LNCaP clone FGC (cell line): Measurements from ENCODE around the gene GABRR3.
A peak's percentile ranks its signal among the peaks of the same experiment; 100 is the strongest.

Experiments used
- DNase-seq: peaks from one replicate; pipeline ENCODE4 v3.0.0-alpha.2; 2011; ENCODE audit warnings: low read depth
- H3K4me3 ChIP-seq: 2 replicates; pipeline ENCODE4 v1.5.1; 2011; ENCODE audit warnings: mild to moderate bottlenecking, low read depth, low read length, control low read depth
- CTCF ChIP-seq: IDR thresholded peaks from 2 replicates; pipeline ENCODE4 v1.5.1; 2012; ENCODE audit warnings: mild to moderate bottlenecking; ENCODE audit not compliant: control insufficient read depth, insufficient read depth; ENCODE audit errors: extremely low read depth

The GABRR3 gene

GRCh38 chr3:98025392-98025945, 9.6 kb downstream of the GABRR3 start:
- DNase-seq, result no peak
- H3K4me3 ChIP-seq, result no peak overlapping the region
- TF ChIP-seq CTCF, result no peak

- TF ChIP-seq CTCF, result peak; percentile 82
- peak; percentile 39 for DNase-seq
- H3K4me3 ChIP-seq, result no peak overlapping the region
Observed at GRCh38 chr3:98022978-98023820, 11.9 kb downstream of the GABRR3 start.

GRCh38 chr3:98021830-98022560, 13.1 kb downstream of the GABRR3 start:
- no peak overlapping the region for H3K4me3 ChIP-seq
- TF ChIP-seq CTCF, result no peak
- no peak for DNase-seq

- no peak for TF ChIP-seq CTCF
Observed at GRCh38 chr3:98020412-98020811, 14.7 kb downstream of the GABRR3 start.

GRCh38 chr3:98018301-98018700, 16.8 kb downstream of the GABRR3 start:
- H3K4me3 ChIP-seq, result no peak overlapping the region
- no peak for DNase-seq
- no peak for TF ChIP-seq CTCF

More at GRCh38 chr3:98020412-98020811, 14.7 kb downstream of the GABRR3 start:
- no peak for DNase-seq
- no peak overlapping the region for H3K4me3 ChIP-seq

GRCh38 chr3:98014268-98014585, 20.9 kb downstream of the GABRR3 start:
- no peak for DNase-seq
- H3K4me3 ChIP-seq, result no peak overlapping the region
- TF ChIP-seq CTCF, result no peak
